NCI-H345 treated with DMSO at 0.1 percent for 48 hours (cell line): ENCODE results near the gene PPP2R1B.
A peak's percentile ranks its signal among the peaks of the same experiment; 100 is the strongest.

Source experiments
- DNase-seq: peaks from one replicate; lab custom pipeline; 2025; ENCODE audit not compliant: unreplicated experiment; lab: John Stamatoyannopoulos, UW

PPP2R1B gene

GRCh38 chr11:111698852-111699559 is 67.2 kb downstream of the PPP2R1B start:
- no peak for DNase-seq

GRCh38 chr11:111697933-111698371 is 68.2 kb downstream of the PPP2R1B start:
- no peak for DNase-seq

DNA sequence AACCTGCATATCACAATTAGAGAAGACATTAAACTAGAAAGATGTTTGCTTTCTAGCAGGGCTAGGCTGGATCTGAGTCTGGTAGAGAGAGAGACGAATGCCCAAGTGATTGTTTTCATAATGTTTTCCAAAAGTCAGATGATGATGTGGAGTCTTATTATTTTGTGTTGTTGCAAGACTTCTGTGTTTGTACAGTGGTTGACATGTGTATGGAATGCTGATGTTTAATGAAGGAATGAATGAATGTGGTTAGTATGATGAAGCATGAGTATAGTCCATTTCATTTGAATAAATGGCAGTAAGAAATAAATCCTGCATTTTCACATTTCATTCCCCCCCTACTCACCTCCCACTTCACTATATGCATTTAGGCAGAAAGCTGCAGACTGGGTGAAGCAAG is 69.6 kb downstream of the PPP2R1B start:
- no peak for DNase-seq

DNA sequence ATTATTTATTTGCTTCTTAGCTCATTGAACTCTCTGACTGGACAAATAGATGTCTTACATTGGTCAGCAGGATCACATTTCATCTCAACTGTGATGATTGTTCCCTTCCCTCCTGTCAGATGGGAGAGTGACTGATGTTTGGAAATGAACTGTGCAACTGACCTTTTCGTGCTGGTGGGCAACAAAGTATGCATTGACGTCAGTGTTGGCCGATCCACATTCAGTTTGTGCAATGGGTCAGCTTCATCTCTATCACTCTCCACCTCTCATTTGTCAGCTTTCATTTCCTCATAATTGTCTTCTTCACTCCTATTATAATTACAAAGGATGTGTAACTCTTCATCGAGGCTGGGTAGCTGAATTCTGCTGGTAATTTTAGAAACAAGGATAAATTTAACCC is 71.3 kb downstream of the PPP2R1B start:
- DNase-seq: no peak

DNA sequence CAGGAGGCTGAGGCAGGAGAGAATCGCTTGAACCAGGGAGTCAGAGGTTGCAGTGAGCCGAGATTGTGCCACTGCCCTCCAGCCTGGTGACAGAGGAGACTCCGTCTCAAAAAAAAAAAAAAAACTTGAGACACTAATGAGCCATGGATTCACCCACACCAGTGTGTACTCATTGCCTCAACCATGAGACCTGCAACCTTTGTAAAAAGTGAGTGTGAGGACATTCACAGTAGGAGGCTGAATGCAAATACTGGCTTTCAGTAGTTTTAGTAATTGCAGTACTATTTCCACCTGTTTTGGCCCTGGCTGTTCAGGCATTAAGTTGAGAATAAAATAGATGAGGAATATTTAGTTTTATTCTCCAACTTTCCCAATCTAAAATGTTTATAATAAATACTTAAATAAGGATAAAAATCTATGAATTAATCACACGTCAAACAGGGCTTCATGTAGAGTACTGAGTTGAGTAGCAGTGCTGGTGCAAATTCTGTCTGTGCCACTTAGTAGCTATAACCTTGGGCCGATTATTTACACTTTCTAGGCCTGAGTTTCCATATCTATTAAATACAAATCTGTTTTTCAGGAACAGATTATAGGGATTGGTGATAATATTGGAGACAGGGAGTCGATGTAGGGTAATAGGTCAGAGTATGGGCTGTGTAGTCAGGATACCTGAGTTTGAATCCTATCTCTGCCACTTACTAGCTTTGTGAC is 72.8 kb downstream of the PPP2R1B start:
- peak; percentile 1 for DNase-seq

DNA sequence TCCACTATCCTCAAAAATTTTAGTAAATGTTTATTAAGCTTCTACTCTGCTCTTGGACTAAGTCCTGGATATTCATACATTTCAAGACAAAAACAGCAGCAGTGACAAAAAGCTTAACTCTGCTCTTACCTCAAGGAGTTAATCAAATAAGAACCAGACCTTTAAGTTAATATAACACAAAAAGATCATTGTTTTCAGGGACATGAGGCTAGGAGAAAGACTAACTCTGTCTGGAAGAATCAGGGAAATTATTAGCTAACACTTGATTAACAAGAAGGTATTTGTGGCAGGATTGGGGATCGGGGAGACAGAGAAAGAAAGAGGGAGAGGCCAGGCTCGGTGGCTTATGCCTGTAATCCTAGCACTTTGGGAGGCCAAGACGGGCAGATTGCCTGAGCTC is 74.4 kb downstream of the PPP2R1B start:
- DNase-seq: no peak

DNA sequence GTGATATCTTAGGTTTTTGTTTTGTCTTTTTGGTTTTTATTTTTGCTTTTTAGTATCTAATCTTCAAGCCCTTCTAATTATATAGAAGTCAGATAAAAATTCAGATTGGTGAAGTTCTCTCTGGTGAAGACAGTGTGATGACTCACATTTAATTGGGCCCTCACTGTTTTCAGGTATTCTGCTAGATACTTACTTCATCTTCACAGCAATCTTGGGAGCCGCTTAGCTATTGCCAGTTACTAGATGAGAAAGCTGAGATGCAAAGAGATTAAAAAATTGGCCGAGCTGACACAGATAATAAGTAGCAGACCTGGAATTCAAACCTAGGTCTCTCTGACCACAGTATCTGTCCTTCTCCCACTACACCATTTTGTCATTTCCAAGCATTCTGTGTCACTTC is 75.0 kb downstream of the PPP2R1B start:
- DNase-seq: no peak

- DNase-seq: no peak
These were observed 78.2 kb downstream of the PPP2R1B start for GRCh38 chr11:111688013-111688412.

DNA sequence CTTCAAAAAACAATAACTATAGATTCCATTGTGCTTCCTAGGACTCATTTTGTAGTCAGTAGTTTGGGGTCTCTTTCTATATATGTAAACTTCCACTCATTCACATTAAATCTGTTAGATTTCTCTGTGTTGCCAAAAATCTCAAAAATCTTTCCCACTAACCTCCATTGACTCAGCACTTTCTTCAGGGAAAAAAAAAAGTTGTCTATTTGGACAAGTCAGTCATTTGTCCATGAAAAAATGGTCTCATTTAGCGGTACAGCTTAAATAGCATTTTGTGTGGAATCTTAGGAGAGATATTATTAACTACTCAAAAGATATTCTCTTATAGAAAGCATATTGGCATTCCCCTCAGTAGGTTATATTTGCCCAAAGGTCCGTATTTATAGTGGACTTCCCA is 81.9 kb downstream of the PPP2R1B start:
- no peak for DNase-seq

DNA sequence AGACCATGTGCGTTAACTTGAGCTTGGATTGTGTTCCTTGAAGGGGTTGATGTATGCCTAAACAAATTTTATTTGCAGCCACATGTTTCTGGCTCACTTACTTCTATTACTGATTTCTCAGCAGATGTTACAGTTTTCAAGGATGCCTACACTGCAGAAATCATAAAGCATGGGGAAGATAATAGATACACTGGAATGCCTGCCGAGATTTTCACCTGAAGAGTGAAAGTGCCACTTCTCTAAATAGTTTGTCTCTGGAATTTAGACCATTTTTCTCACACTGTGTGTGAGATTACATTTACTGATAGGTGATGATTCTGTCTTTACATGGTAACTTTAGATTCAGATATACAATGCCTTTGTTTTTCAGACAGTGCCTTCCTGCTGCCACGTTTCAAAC is 82.4 kb downstream of the PPP2R1B start:
- DNase-seq: no peak

- no peak for DNase-seq
These were observed 85.6 kb downstream of the PPP2R1B start for GRCh38 chr11:111680486-111681175.
